Hematopoietic multipotent progenitor cell treated with erythropoietin and hydrocortisone succinate and interleukin-3 and kit ligand, for 6 days (in vitro differentiated cells): ENCODE measurements around the gene ACBD3.

Source experiments
- DNase-seq: peaks from one replicate; pipeline ENCODE4 v3.0.0-alpha.2; 2015

Gene ACBD3

GRCh38 chr1:226109829-226110248 lies 76.7 kb downstream of the ACBD3 start:
- peak; percentile 91 for DNase-seq

GRCh38 chr1:226108935-226109828 lies 77.4 kb downstream of the ACBD3 start:
- DNase-seq: no peak

GRCh38 chr1:226107471-226108460 lies 78.8 kb downstream of the ACBD3 start:
- no peak for DNase-seq

GRCh38 chr1:226104671-226105121 lies 81.8 kb downstream of the ACBD3 start:
- no peak for DNase-seq

GRCh38 chr1:226100436-226101391 lies 85.8 kb downstream of the ACBD3 start:
- peak; percentile 66 for DNase-seq

GRCh38 chr1:226098870-226099835 lies 87.4 kb downstream of the ACBD3 start:
- DNase-seq: no peak

- no peak for DNase-seq
Measured at GRCh38 chr1:226097866-226098625, 88.5 kb downstream of the ACBD3 start.

GRCh38 chr1:226095286-226095685 lies 91.3 kb downstream of the ACBD3 start:
- no peak for DNase-seq
